DND-41 (cell line): ENCODE measurements around the gene JUNB.

Experiments
- EZH2 ChIP-seq: IDR thresholded peaks from 3 replicates; pipeline ENCODE4 v1.6.1; 2012; ENCODE audit warnings: borderline replicate concordance, low read depth, mild to moderate bottlenecking, moderate library complexity, low read length, inconsistent platforms; ENCODE audit not compliant: severe bottlenecking
- TF ChIP-seq, protein P1 (sequence below): IDR thresholded peaks from 2 replicates; pipeline ENCODE4 v1.5.1; 2012; ENCODE audit warnings: borderline replicate concordance, low read length, moderate library complexity, mild to moderate bottlenecking; ENCODE audit not compliant: poor library complexity, severe bottlenecking; ENCODE audit errors: extremely low read depth

DNA sequence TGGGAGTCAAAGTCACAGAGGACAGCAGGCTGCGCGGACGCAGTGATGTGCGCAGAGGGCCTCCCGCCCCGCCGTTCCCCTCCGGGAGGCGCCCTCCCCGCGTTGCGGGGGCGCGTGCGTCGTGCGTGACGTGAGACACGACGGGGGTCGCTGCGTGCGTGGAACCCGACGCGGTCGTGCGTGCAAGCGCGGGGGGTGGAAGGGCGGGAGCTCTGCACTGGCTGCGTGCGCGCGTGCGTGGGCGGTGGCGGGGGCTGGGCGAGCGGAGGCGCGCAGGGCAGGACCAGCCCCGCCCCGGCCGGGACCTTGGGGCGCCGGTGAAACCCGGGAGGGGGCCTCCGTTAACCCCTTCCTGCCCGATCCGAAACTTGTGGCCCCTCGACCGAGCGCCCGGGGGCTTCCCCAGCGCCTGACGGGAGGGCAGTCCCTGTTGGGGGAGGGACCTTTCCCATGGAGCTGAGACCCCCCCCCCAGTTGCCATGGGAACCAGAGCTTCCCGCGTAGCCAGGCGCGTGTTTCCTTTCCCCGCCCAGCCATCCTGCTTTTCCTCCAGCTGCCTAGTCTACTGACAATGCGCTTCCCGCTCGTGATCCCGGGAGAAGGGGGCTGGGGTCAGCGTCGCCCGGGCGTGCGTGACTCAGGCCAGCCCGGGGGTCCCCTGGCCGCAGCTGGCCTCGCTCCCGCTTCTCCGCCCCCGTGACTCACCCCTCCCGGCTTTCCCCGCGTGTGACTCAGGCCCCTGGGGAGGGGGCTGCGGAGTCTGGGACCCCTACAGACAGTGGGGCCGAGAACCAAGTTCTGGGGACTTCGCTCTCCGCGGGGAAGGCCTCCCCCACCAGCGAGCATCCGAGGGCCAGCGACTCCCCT is 8.6 kb upstream of the JUNB start:
- TF ChIP-seq, protein P1, sequence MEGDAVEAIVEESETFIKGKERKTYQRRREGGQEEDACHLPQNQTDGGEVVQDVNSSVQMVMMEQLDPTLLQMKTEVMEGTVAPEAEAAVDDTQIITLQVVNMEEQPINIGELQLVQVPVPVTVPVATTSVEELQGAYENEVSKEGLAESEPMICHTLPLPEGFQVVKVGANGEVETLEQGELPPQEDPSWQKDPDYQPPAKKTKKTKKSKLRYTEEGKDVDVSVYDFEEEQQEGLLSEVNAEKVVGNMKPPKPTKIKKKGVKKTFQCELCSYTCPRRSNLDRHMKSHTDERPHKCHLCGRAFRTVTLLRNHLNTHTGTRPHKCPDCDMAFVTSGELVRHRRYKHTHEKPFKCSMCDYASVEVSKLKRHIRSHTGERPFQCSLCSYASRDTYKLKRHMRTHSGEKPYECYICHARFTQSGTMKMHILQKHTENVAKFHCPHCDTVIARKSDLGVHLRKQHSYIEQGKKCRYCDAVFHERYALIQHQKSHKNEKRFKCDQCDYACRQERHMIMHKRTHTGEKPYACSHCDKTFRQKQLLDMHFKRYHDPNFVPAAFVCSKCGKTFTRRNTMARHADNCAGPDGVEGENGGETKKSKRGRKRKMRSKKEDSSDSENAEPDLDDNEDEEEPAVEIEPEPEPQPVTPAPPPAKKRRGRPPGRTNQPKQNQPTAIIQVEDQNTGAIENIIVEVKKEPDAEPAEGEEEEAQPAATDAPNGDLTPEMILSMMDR: peak; percentile 36
- TF ChIP-seq EZH2: no peak
